GM18858 (cell line): ENCODE measurements around the gene PHACTR3.

ENCODE experiments used
- ATAC-seq: cut with Tn5 transposase; IDR thresholded peaks from one replicate; pipeline ENCODE4 v1.9.1; 2021; ENCODE audit not compliant: unreplicated experiment

PHACTR3 gene

GRCh38 chr20:59746155-59746554, 141.8 kb downstream of the PHACTR3 start:
- no peak for ATAC-seq

- ATAC-seq = no peak
These were observed 143.6 kb downstream of the PHACTR3 start for GRCh38 chr20:59747671-59748515.

- no peak for ATAC-seq
These were observed 144.4 kb downstream of the PHACTR3 start for GRCh38 chr20:59748619-59749191.

- no peak for ATAC-seq
These were observed 145.0 kb downstream of the PHACTR3 start for GRCh38 chr20:59749301-59749700.

GRCh38 chr20:59750209-59750840, 146.0 kb downstream of the PHACTR3 start:
- no peak for ATAC-seq

GRCh38 chr20:59751075-59751711, 146.9 kb downstream of the PHACTR3 start:
- no peak for ATAC-seq

GRCh38 chr20:59752101-59752586, 147.8 kb downstream of the PHACTR3 start:
- ATAC-seq = peak; percentile 72

GRCh38 chr20:59752704-59753460, 148.5 kb downstream of the PHACTR3 start:
- peak; percentile 49 for ATAC-seq

GRCh38 chr20:59753836-59754235, 149.5 kb downstream of the PHACTR3 start:
- ATAC-seq = no peak

- ATAC-seq = no peak
These were observed 150.2 kb downstream of the PHACTR3 start for GRCh38 chr20:59754551-59754950.

- ATAC-seq = no peak
These were observed 151.9 kb downstream of the PHACTR3 start for GRCh38 chr20:59756241-59756640.

GRCh38 chr20:59764037-59764436, 159.7 kb downstream of the PHACTR3 start:
- no peak for ATAC-seq

- ATAC-seq = no peak
These were observed 161.3 kb downstream of the PHACTR3 start for GRCh38 chr20:59765599-59766177.

GRCh38 chr20:59767656-59768055, 163.3 kb downstream of the PHACTR3 start:
- ATAC-seq = no peak

- ATAC-seq = no peak
These were observed 165.9 kb downstream of the PHACTR3 start for GRCh38 chr20:59770270-59770669.

GRCh38 chr20:59770851-59771250, 166.5 kb downstream of the PHACTR3 start:
- ATAC-seq = no peak

- no peak for ATAC-seq
These were observed 167.4 kb downstream of the PHACTR3 start for GRCh38 chr20:59771506-59772372.

GRCh38 chr20:59772373-59772705, 168.0 kb downstream of the PHACTR3 start:
- no peak for ATAC-seq
